ENCODE measurements around the gene MT4.

GRCh38 chr16:56574625-56575024, 9.8 kb downstream of the MT4 start:
- TF ChIP-seq CTCF (IDR thresholded peaks at IDR 0.05) (no peak), POLR2A (IDR thresholded peaks at IDR 0.05) (no peak)
